Body of pancreas (tissue), 4 donors: ENCODE results near the gene HABP2.

Source experiments
- CTCF ChIP-seq, 7 experiments: fragments of 450-650 bp in 4 of 7; fragments of 200-600 bp in 3 of 7; sonication (generic) in 3 of 7; IDR thresholded peaks; one replicate each; pipeline ENCODE4 v1.5.1; 2016 to 2019; ENCODE audit warnings: antibody characterized with exemption in 7 of 7
- POLR2A ChIP-seq, 3 donors: fragments of 450-650 bp; IDR thresholded peaks; one replicate each; pipeline ENCODE4 v1.6.1; 2016; ENCODE audit warnings: antibody characterized with exemption in 3 of 3, mild to moderate bottlenecking in 2 of 3

GRCh38 chr10:113525713-113526112, 27.1 kb upstream of the HABP2 start:
- TF ChIP-seq POLR2A (IDR thresholded peaks at IDR 0.05) (no peak), CTCF (IDR thresholded peaks at IDR 0.05) (no peak)
